HepG2 (cell line): ENCODE data around the gene MAP3K2.

Source experiments
- ATF2 ChIP-seq: sonication (generic); formaldehyde crosslinking; IDR thresholded peaks from 2 replicates; pipeline ENCODE4 v1.4.0; 2020; ENCODE audit warnings: missing genetic modification reagents
- BRF2 ChIP-seq: sonication (generic); formaldehyde crosslinking; IDR thresholded peaks from 2 replicates; pipeline ENCODE4 v1.8.1; 2022; ENCODE audit warnings: mild to moderate bottlenecking, missing genetic modification reagents
- CTCF ChIP-seq: sonication (generic); formaldehyde crosslinking; IDR thresholded peaks from 2 replicates; pipeline ENCODE4 v1.5.0; 2020; ENCODE audit warnings: mild to moderate bottlenecking, missing genetic modification reagents, moderate library complexity
- GABPA ChIP-seq, 2 experiments: IDR thresholded peaks; 2 replicates each; pipeline ENCODE4 v1.6.1; 2011 to 2016; ENCODE audit warnings: low read depth in 2 of 2, low read length in 1 of 2, missing biosample characterization in 1 of 2, missing genetic modification characterization in 1 of 2
- JUND ChIP-seq: sonication (generic); formaldehyde crosslinking; IDR thresholded peaks from 2 replicates; pipeline ENCODE4 v1.8.0; 2022; ENCODE audit warnings: mild to moderate bottlenecking, missing genetic modification reagents
- KAT8 ChIP-seq: IDR thresholded peaks from 2 replicates; pipeline ENCODE4 v1.6.1; 2016; ENCODE audit warnings: missing genetic modification reagents, missing compliant biosample characterization
- NR1H2 ChIP-seq: sonication (generic); formaldehyde crosslinking; IDR thresholded peaks from 2 replicates; pipeline ENCODE4 v1.8.1; 2022; ENCODE audit warnings: low read depth, missing genetic modification reagents, borderline replicate concordance
- SMAD3 ChIP-seq: sonication (generic); formaldehyde crosslinking; IDR thresholded peaks from 2 replicates; pipeline ENCODE4 v1.4.0; 2020; ENCODE audit warnings: missing genetic modification reagents
- ZNF274 ChIP-seq: sonication (generic); formaldehyde crosslinking; IDR thresholded peaks from 2 replicates; pipeline ENCODE4 v1.5.1; 2020; ENCODE audit warnings: mild to moderate bottlenecking, missing genetic modification reagents
- TF ChIP-seq, protein P1 (sequence below): IDR thresholded peaks from 2 replicates; pipeline ENCODE4 v1.4.0; 2020; ENCODE audit warnings: mild to moderate bottlenecking, missing genetic modification reagents
- TF ChIP-seq, protein P2 (sequence below): sonication (generic); formaldehyde crosslinking; IDR thresholded peaks from 2 replicates; pipeline ENCODE4 v1.8.1; 2023; ENCODE audit warnings: mild to moderate bottlenecking, missing genetic modification reagents, borderline replicate concordance
- TF ChIP-seq, protein P3 (sequence below): sonication (generic); formaldehyde crosslinking; IDR thresholded peaks from 2 replicates; pipeline ENCODE4 v1.8.1; 2023; ENCODE audit warnings: mild to moderate bottlenecking, missing genetic modification reagents

- TF ChIP-seq SMAD3 (CRISPR knock-in tag) (no peak), JUND (CRISPR knock-in tag) (no peak), ZNF274 (CRISPR knock-in tag) (no peak), ATF2 (CRISPR knock-in tag) (no peak), BRF2 (no peak), GABPA (IDR thresholded peaks at IDR 0.05; ENCODE audit: low read depth, low read length) (no peak), GABPA (CRISPR knock-in tag; IDR thresholded peaks at IDR 0.05; ENCODE audit: low read depth) (no peak), CTCF (CRISPR knock-in tag) (no peak), NR1H2 (CRISPR knock-in tag) (no peak), KAT8 (no peak)
- TF ChIP-seq, protein P1, sequence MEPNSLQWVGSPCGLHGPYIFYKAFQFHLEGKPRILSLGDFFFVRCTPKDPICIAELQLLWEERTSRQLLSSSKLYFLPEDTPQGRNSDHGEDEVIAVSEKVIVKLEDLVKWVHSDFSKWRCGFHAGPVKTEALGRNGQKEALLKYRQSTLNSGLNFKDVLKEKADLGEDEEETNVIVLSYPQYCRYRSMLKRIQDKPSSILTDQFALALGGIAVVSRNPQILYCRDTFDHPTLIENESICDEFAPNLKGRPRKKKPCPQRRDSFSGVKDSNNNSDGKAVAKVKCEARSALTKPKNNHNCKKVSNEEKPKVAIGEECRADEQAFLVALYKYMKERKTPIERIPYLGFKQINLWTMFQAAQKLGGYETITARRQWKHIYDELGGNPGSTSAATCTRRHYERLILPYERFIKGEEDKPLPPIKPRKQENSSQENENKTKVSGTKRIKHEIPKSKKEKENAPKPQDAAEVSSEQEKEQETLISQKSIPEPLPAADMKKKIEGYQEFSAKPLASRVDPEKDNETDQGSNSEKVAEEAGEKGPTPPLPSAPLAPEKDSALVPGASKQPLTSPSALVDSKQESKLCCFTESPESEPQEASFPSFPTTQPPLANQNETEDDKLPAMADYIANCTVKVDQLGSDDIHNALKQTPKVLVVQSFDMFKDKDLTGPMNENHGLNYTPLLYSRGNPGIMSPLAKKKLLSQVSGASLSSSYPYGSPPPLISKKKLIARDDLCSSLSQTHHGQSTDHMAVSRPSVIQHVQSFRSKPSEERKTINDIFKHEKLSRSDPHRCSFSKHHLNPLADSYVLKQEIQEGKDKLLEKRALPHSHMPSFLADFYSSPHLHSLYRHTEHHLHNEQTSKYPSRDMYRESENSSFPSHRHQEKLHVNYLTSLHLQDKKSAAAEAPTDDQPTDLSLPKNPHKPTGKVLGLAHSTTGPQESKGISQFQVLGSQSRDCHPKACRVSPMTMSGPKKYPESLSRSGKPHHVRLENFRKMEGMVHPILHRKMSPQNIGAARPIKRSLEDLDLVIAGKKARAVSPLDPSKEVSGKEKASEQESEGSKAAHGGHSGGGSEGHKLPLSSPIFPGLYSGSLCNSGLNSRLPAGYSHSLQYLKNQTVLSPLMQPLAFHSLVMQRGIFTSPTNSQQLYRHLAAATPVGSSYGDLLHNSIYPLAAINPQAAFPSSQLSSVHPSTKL (CRISPR knock-in tag), result no peak
- TF ChIP-seq, protein P2, sequence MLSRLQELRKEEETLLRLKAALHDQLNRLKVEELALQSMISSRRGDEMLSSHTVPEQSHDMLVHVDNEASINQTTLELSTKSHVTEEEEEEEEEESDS (CRISPR knock-in tag), result no peak
- TF ChIP-seq, protein P3, sequence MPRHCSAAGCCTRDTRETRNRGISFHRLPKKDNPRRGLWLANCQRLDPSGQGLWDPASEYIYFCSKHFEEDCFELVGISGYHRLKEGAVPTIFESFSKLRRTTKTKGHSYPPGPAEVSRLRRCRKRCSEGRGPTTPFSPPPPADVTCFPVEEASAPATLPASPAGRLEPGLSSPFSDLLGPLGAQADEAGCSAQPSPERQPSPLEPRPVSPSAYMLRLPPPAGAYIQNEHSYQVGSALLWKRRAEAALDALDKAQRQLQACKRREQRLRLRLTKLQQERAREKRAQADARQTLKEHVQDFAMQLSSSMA (CRISPR knock-in tag), result no peak
These were observed 67.7 kb downstream of the MAP3K2 start for GRCh38 chr2:127320067-127320466.
